Thymus (tissue), 11 donors: ENCODE data around the gene RTEL1. TPM values are rescaled to one million over a fixed set of nuclear protein-coding genes. Genes with fewer than 3 reads are reported as not detected.
"Not testable (repeated sequence)": the region's sequence is repeated elsewhere in the genome, so short reads cannot be mapped to it uniquely, and the experiment has no call there.

Source experiments
- DNase-seq, 9 donors: peaks; one replicate each; pipeline ENCODE4 v3.0.0-alpha.2; 2013; ENCODE audit warnings: low spot score in 9 of 9, low read depth in 6 of 9, missing footprints in 1 of 9
- H3K27ac ChIP-seq, 2 donors: one replicate each; pipeline ENCODE4 v1.5.1; 2013; ENCODE audit warnings: control low read depth in 1 of 2, low read depth in 1 of 2, low read length in 1 of 2, mild to moderate bottlenecking in 1 of 2, moderate library complexity in 1 of 2
- H3K27me3 ChIP-seq, 2 donors: one replicate each; pipeline ENCODE4 v1.5.1; 2013; ENCODE audit warnings: low read length in 1 of 2; ENCODE audit not compliant: control insufficient read depth in 2 of 2, insufficient read depth in 1 of 2
- H3K36me3 ChIP-seq, 2 donors: one replicate each; pipeline ENCODE4 v1.5.1; 2013; ENCODE audit warnings: low read length in 1 of 2, mild to moderate bottlenecking in 1 of 2, moderate library complexity in 1 of 2; ENCODE audit not compliant: control insufficient read depth in 2 of 2, insufficient read depth in 2 of 2
- H3K4me1 ChIP-seq, 2 donors: one replicate each; pipeline ENCODE4 v1.5.1; 2013; ENCODE audit warnings: low read length in 2 of 2; ENCODE audit not compliant: control insufficient read depth in 2 of 2, insufficient read depth in 2 of 2
- H3K4me3 ChIP-seq, 2 donors: one replicate each; pipeline ENCODE4 v1.5.1; 2013; ENCODE audit warnings: low read length in 2 of 2, control low read depth in 1 of 2, mild to moderate bottlenecking in 1 of 2
- H3K9me3 ChIP-seq, 2 donors: one replicate each; pipeline ENCODE4 v1.5.1; 2013; ENCODE audit warnings: low read length in 1 of 2, mild to moderate bottlenecking in 1 of 2; ENCODE audit not compliant: control insufficient read depth in 2 of 2, insufficient read depth in 1 of 2
- WGBS: extraction: QIAGEN DNeasy Blood & Tissue Kit; methylation state at CpG from one replicate; pipeline ENCODE4 v1.1.7; 2013; 5-methylcytosine and 5-hydroxymethylcytosine counted together
- polyA plus RNA-seq: library from polyadenylated mRNA; stranded (reverse); fragments of 200-250 nt; gene quantifications from one replicate; pipeline ENCODE4 v1.2.3, GENCODE V29; 2013
- total RNA-seq: library from RNA; stranded (reverse); fragments of 120-200 nt; gene quantifications from one replicate; pipeline ENCODE4 v1.2.4, GENCODE V29; 2013
- donor health status: healthy.

The RTEL1 gene
- total and polyA plus RNA-seq, 2 donors = 8.1 to 18.8 TPM

DNA sequence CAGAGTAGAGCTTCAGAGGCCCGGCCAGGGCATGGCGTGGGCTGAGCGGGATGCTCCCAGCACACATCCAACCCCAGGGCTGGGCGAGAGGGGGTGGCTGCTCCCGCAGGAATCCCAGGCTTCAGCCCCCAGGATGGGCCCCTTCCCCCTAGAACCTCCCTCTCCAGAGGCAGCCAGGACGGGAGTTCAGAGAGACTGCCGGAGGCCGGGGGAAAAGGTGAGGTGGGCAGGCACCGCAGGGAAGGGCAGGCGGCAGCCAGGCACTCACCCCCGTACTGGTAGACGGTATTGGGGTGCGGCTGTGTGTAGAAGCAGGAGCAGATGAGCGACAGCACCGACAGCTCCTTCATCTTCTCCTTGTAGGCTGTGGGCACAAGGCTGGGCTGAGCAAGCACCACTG is 14.2 kb upstream of the RTEL1 start:
- 98% methylated on average over 15 of the region's 15 CpGs for WGBS

DNA sequence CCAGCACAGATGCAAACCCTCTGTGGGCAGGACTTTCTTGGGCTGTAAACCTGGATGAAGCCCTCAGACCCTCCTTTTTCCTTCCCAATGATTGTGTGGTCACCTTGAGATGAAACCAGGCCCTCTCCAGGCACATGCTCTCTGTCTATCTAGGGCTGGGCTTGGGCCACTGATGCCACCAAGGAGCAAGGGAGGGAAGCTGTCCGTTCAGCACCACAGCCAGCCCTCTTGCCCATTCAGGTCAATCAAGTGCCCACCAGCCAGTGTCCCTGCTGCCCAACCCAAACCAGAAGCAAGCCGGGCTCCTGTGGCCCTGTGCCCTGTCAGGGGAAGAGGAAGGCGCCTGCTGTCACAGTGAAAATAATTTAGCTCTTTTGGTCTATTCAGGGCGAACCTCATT is 12.9 kb upstream of the RTEL1 start:
- Histone ChIP-seq H3K4me1 (peaks cover 16 to 26% of the 10 kb centered on the region in 2 donors), H3K4me3 (no peak overlapping the region), H3K27ac (no peak overlapping the region), H3K36me3 (peaks cover 10 to 24% of the 10 kb centered on the region in 2 donors), H3K27me3 (no peaks in the 10 kb centered on the region), H3K9me3 (no peaks in the 10 kb centered on the region)
- WGBS = 81% methylated on average over 4 of the region's 4 CpGs
- no peak for DNase-seq

More for the DNA sequence above, 14.2 kb upstream of the RTEL1 start:
- no peak for DNase-seq
- Histone ChIP-seq H3K36me3 (peaks cover 10 to 20% of the 10 kb centered on the region in 2 donors), H3K4me1 (peaks cover 27 to 39% of the 10 kb centered on the region in 2 donors), H3K4me3 (no peak overlapping the region), H3K27ac (no peak overlapping the region), H3K9me3 (no peaks in the 10 kb centered on the region), H3K27me3 (no peaks in the 10 kb centered on the region)

DNA sequence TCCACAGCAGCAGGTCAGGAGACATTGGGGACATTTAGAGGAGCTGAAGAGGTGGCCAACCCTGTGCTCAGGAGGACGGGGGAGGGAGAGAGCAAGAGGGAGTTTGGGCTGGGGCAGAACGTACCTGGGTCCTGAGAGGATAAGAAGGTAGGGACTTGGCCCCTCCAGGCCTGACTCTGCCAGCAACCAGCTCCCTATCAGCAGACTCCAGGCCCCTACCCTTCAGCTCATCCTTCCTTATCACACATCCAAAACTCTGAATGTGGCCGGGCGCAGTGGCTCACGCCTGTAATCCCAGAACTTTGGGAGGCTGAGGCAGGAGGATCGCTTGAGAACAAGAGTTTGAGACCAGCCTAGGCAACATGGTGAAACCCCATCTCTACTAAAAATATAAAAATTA is 9.9 kb upstream of the RTEL1 start:
- Histone ChIP-seq H3K4me1 (peaks cover 10 to 16% of the 10 kb centered on the region in 2 donors), H3K4me3 (no peak overlapping the region), H3K36me3 (peaks cover 10 to 24% of the 10 kb centered on the region in 2 donors), H3K27ac (no peak overlapping the region), H3K27me3 (peaks cover 0 to 8% of the 10 kb centered on the region in 2 donors), H3K9me3 (no peaks in the 10 kb centered on the region)
- DNase-seq = no peak
- WGBS = 98% methylated on average over 6 of the region's 6 CpGs

DNA sequence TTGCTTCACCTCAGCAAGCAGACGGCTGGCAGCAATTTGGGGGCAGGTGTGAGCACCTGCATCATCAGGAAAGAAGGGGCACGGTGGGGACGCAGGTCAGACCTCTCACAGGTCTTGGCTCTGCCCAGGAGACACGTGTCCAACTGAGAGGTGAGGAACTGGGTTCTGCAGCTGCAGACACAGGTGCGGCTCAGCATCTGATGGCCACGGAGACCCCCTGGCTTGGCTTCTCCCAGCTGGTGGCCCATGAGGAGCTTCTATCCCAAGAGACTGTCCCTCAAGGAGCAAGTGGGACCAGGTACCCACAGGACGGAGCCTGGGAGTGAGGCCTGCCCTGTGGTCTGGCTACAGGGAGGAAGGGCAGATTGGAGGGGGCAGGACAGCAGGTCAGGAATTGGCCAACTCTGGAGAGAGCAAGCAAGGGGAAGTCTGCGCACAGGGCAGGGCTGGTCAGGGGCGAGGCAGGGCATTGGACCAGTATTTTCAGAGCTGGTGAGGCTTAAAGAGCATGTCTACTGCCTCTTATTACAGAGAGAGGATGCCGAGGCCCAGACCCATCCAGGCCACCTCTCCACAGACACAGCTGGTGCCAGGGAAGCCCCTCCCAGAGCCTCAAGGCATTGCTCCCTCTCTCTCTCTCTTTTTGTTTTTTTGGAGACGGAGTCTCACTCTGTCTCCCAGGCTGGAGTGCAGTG is 9.1 kb upstream of the RTEL1 start:
- Histone ChIP-seq H3K4me3 (no peak overlapping the region), H3K4me1 (peaks cover 10 to 21% of the 10 kb centered on the region in 2 donors), H3K36me3 (peaks cover 8 to 17% of the 10 kb centered on the region in 2 donors), H3K27ac (no peak overlapping the region), H3K27me3 (peaks cover 0 to 8% of the 10 kb centered on the region in 2 donors), H3K9me3 (no peaks in the 10 kb centered on the region)
- WGBS = 95% methylated on average over 11 of the region's 11 CpGs
- no peak for DNase-seq

DNA sequence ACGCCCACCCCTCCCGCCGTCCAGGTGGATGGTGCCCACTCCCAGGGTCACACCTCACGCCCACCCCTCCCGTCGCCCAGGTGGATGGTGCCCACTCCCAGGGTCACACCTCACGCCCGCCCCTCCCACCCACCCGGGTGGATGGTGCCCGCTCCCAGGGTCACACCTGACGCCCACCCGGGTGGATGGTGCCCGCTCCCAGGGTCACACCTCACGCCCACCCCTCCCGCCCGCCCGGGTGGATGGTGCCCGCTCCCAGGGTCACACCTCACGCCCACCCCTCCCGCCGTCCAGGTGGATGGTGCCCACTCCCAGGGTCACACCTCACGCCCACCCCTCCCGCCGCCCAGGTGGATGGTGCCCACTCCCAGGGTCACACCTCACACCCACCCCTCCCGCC is 7.6 kb upstream of the RTEL1 start:
- H3K27me3 ChIP-seq, H3K9me3 ChIP-seq, H3K27ac ChIP-seq, DNase-seq, H3K4me3 ChIP-seq: not testable (repeated sequence)
- peaks cover 23 to 36% of the 10 kb centered on the region in 2 donors for H3K4me1 ChIP-seq
- WGBS = 97% methylated on average over 25 of the region's 25 CpGs
- peaks cover 3 to 14% of the 10 kb centered on the region in 2 donors for H3K36me3 ChIP-seq

DNA sequence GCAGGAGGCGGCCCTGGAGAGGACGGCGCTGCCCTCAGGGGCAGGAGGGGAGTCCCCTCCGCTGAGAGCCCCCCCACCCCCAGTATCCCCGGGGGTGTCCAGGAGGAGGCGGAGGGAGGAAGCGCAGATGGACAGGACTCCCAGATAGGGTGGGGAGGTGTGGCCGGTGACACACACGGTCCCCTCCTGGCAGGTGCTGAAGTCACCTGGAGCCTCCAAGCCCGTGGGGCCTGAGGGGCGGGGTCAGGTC is 6.2 kb upstream of the RTEL1 start:
- DNase-seq = no peak
- Histone ChIP-seq H3K4me1 (peaks cover 21 to 37% of the 10 kb centered on the region in 2 donors), H3K27ac (peak overlapping the region in 1 of 2 donors; percentile 53), H3K9me3 (peaks cover 0 to 5% of the 10 kb centered on the region in 2 donors), H3K27me3 (peaks cover 0 to 8% of the 10 kb centered on the region in 2 donors), H3K4me3 (peak overlapping the region; percentile 72 to 98), H3K36me3 (peaks cover 3 to 14% of the 10 kb centered on the region in 2 donors)
- WGBS = 38% methylated on average over 11 of the region's 11 CpGs

DNA sequence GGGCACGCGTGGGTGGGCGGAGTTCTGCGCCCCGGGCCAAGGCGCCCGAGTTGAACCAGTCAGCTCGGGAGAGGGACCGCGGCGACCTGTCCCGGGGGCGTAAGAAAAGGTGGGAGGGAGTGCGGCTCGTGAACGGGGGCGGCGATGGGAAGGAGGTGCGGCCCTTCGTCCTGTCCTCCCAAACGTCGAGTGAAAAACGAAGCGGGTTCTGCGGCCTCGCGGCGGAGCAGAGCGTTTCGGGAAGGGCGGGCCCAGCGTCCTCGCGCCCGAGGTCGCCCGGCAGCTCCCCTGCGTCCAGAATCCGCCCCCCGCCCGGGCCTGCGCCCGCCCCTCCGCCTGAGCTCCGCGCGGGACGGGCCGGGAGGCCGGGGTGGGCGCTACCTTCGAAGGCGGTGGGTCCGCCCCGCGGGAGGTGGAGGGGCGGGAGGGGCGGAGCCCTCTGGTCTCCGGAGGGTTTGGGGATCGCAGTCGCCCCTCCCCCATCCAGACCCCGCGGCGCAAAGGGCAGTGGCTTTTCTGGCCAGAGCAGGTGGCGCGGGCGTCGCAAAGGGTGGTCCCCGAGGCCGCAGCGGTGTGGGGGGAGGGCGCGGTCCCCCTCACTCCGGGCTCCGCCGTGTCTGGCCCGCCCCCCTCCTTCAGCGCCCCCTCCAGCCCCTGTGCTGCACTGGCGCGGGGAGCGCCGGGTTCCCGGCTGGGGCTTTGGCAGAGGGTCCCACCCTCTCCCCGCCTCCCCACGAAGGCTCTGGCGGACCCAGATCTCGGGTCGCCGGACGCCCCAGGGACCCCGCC is 5.7 kb upstream of the RTEL1 start:
- Histone ChIP-seq H3K4me1 (peaks cover 26 to 42% of the 10 kb centered on the region in 2 donors), H3K9me3 (peaks cover 0 to 5% of the 10 kb centered on the region in 2 donors), H3K4me3 (peak overlapping the region; percentile 72 to 98), H3K27ac (peak overlapping the region in 1 of 2 donors; percentile 74), H3K27me3 (peaks cover 0 to 8% of the 10 kb centered on the region in 2 donors), H3K36me3 (peaks cover 3 to 14% of the 10 kb centered on the region in 2 donors)
- DNase-seq = peak in 2 of 9 donors; percentile 54 to 68
- under 1% methylated on average over 91 of the region's 91 CpGs for WGBS

DNA sequence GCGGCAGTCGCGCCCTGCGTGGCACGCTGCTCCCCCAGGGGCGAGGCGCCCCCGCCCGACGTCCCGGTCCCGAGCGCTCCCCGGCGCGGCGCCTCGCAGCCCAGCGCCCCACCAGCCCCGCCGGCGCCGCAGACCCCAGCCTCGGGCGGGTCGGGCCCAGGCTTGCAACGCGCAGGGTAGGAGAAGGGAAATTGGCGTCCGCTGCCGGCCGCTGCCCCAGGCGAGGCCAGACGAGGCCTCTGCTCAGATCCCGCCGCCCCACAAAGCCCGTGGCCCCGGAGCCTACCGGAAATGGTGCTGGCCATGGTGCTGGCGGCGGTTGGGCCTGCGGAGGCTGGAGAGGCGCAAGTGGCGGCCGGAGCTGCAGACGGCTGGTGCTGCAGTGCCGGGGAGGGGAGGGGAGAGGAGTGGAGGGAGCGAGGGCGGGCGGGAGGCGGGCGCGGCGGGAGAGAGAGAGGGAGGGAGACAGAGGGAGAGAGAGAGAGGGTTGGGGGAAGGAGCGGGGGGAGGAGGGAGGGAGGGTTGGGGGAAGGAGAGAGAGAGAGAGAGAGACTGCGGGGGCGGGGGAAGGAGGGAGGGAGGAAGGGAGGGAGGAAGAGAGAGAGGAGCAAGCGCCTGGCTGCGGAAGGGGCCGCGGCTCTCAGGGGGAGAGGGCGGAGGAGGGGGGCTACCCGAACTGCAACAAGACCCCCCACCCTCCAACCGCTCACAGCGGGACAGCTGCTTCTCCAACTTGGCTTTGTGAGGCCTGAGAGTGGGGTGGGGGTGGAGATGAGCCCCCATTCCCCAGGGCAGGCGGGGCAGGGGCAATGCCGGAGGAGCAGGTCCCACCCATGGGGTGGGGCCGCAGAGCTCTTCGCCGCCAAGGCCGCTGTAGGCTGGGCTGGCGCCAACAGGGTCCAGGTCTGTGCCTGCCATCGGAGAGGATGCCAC is 4.8 kb upstream of the RTEL1 start, which contains the start of gene STMN3:
TSS of gene STMN3 (minus strand) at position 384 of the 933 bp plus-strand sequence. CDS start at position 305, 79 bp downstream.
- peaks cover 0 to 8% of the 10 kb centered on the region in 2 donors for H3K27me3 ChIP-seq
- peak within 1 kb of the TSS; percentile 89 to 93 for H3K27ac ChIP-seq
- H3K36me3 ChIP-seq = peaks cover 0 to 9% of the 10 kb centered on the region in 2 donors
- H3K4me1 ChIP-seq = peaks cover 30 to 48% of the 10 kb centered on the region in 2 donors
- DNase-seq = peak; percentile 62 to 89 (median 82)
- H3K9me3 ChIP-seq = peaks cover 0 to 5% of the 10 kb centered on the region in 2 donors
- peak within 1 kb of the TSS; percentile 78 to 98 for H3K4me3 ChIP-seq
- WGBS = 1% methylated on average over 70 of the region's 73 CpGs
